Measurements from ENCODE around the gene PLEKHA1.

The PLEKHA1 gene

GRCh38 chr10:122481296-122482056 lies 107.0 kb downstream of the PLEKHA1 start:
- no peak overlapping the region for H3K27ac ChIP-seq
- TF ChIP-seq, protein P1, sequence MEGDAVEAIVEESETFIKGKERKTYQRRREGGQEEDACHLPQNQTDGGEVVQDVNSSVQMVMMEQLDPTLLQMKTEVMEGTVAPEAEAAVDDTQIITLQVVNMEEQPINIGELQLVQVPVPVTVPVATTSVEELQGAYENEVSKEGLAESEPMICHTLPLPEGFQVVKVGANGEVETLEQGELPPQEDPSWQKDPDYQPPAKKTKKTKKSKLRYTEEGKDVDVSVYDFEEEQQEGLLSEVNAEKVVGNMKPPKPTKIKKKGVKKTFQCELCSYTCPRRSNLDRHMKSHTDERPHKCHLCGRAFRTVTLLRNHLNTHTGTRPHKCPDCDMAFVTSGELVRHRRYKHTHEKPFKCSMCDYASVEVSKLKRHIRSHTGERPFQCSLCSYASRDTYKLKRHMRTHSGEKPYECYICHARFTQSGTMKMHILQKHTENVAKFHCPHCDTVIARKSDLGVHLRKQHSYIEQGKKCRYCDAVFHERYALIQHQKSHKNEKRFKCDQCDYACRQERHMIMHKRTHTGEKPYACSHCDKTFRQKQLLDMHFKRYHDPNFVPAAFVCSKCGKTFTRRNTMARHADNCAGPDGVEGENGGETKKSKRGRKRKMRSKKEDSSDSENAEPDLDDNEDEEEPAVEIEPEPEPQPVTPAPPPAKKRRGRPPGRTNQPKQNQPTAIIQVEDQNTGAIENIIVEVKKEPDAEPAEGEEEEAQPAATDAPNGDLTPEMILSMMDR (IDR thresholded peaks at IDR 0.05): no peak
- TF ChIP-seq ZFX (IDR thresholded peaks at IDR 0.05; ENCODE audit: borderline replicate concordance): no peak
